PC-9 (cell line): ENCODE results near the gene VWA5B1. TPM values are rescaled to one million over a fixed set of nuclear protein-coding genes. Genes with fewer than 3 reads are reported as not detected.

Experiments
- BruUV-seq: library from RNA; stranded (reverse); fragments of 400-500 nt; replicated peaks from 2 replicates; lab custom pipeline; 2021; lab: Mats Ljungman, UMichigan
- CTCF ChIA-PET: fragments of 300-600 bp; sonication (Branson Sonifier 250); formaldehyde crosslinking; loops from one replicate; lab custom pipeline; 2022; ENCODE audit warnings: antibody characterized with exemption; lab: Charles Lee
- POLR2A ChIA-PET: fragments of 300-600 bp; sonication (Branson Sonifier 250); formaldehyde crosslinking; loops from one replicate; lab custom pipeline; 2022; ENCODE audit warnings: antibody characterized with exemption; ENCODE audit not compliant: unreplicated experiment; lab: Charles Lee
- DNase-seq, 2 experiments: peaks; one replicate each; pipeline versions ENCODE4 v3.0.0 to v3.0.0-alpha.2; 2015 to 2022; ENCODE audit warnings: mixed read lengths in 1 of 2
- H2AFZ ChIP-seq: fragments of 200-600 bp; sonication (generic); 2 replicates; pipeline ENCODE4 v1.8.1; 2017; ENCODE audit warnings: antibody characterized with exemption
- H3F3A ChIP-seq: fragments of 200-600 bp; sonication (generic); 2 replicates; pipeline ENCODE4 v1.8.1; 2017; ENCODE audit warnings: antibody characterized with exemption, mild to moderate bottlenecking, low read depth; ENCODE audit not compliant: insufficient read depth
- H3K27ac ChIP-seq: fragments of 200-600 bp; sonication (generic); 2 replicates; pipeline ENCODE4 v1.6.1; 2016; ENCODE audit warnings: mixed run types
- H3K27me3 ChIP-seq: fragments of 200-600 bp; sonication (generic); 2 replicates; pipeline ENCODE4 v1.6.1; 2016; ENCODE audit warnings: low read depth, mixed run types; ENCODE audit not compliant: insufficient read depth
- H3K36me3 ChIP-seq: fragments of 200-600 bp; sonication (generic); 2 replicates; pipeline ENCODE4 v1.6.1; 2016; ENCODE audit warnings: low read depth, mixed run types
- H3K4me1 ChIP-seq: fragments of 200-600 bp; sonication (generic); replicated peaks from 2 replicates; pipeline ENCODE4 v1.6.1; 2016; ENCODE audit warnings: mixed run types; ENCODE audit not compliant: insufficient read depth
- H3K4me2 ChIP-seq: fragments of 200-600 bp; sonication (generic); 2 replicates; pipeline ENCODE4 v1.6.1; 2017; ENCODE audit warnings: mixed run types
- H3K4me3 ChIP-seq: fragments of 200-600 bp; sonication (generic); 2 replicates; pipeline ENCODE4 v1.6.1; 2016; ENCODE audit warnings: mixed run types
- H3K79me2 ChIP-seq: fragments of 200-600 bp; sonication (generic); 2 replicates; pipeline ENCODE4 v1.6.1; 2017; ENCODE audit warnings: low read depth, mixed run types
- H3K9me2 ChIP-seq: fragments of 200-600 bp; sonication (generic); 2 replicates; pipeline ENCODE4 v1.8.1; 2017; ENCODE audit warnings: mild to moderate bottlenecking; ENCODE audit not compliant: insufficient read depth
- H3K9me3 ChIP-seq: fragments of 200-600 bp; sonication (generic); 2 replicates; pipeline ENCODE4 v1.8.1; 2016; ENCODE audit warnings: low read depth; ENCODE audit not compliant: insufficient read depth
- H4K20me1 ChIP-seq: fragments of 200-600 bp; sonication (generic); 2 replicates; pipeline ENCODE4 v1.8.1; 2017; ENCODE audit not compliant: insufficient read depth
- CTCF ChIP-seq: fragments of 200-600 bp; sonication (generic); conservative IDR thresholded peaks from 2 replicates; pipeline ENCODE4 v1.6.1; 2017; ENCODE audit warnings: mixed run types, antibody characterized with exemption, mild to moderate bottlenecking, moderate library complexity
- EZH2 ChIP-seq: fragments of 200-600 bp; sonication (generic); IDR thresholded peaks from 2 replicates; pipeline ENCODE4 v1.8.0; 2017; ENCODE audit warnings: antibody characterized with exemption, low read depth
- intact Hi-C: fragments of 100-400 bp; cut with micrococcal nuclease; formaldehyde crosslinking; loops from one replicate; pipeline ENCODE4 v1.10.0; 2022; ENCODE audit not compliant: unreplicated experiment
- total RNA-seq: library from RNA; stranded (reverse); gene quantifications from 2 replicates; pipeline ENCODE4 v1.2.3, GENCODE V29; 2021

Gene VWA5B1
- total RNA-seq, 1 experiment from 2014 or later: not detected

DNA sequence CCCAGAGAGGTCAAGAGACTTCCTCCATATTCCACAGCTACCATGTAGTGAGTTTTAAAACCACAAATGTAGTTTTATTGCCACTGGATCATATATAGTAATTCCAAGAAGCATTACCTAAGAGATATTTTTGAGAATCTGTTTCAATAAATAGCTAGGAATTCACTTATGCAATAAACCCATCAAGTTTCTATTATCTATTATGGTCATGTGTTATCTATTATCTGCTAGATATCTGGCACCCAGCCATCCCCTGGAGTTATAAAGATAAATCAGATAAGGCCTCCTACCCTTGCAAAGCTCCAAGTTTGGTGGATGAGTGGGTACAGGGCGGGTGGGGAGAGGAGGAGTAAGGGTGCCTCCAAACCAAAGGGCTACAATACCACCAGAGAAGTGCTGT is 10.3 kb upstream of the VWA5B1 start:
- DNase-seq: no peak
- no peak for TF ChIP-seq EZH2
- no peaks in the 10 kb centered on the region for H3K9me3 ChIP-seq
- H3K4me1 ChIP-seq: peaks cover 36% of the 10 kb centered on the region
- H3K4me2 ChIP-seq: 0 out of 2 replicates have a peak overlapping the region, but pooled peaks have one; percentile 30
- no peaks in the 10 kb centered on the region for H3K36me3 ChIP-seq
- H3K27ac ChIP-seq: peak overlapping the region; percentile 68
- BruUV-seq: no TSS peak
- H3K79me2 ChIP-seq: no peaks in the 10 kb centered on the region
- no peak overlapping the region for H3K4me3 ChIP-seq
- H3K27me3 ChIP-seq: no peaks in the 10 kb centered on the region
- H3K9me2 ChIP-seq: no peaks in the 10 kb centered on the region
- peaks cover 13% of the 10 kb centered on the region; the same call in 1 of the 2 replicates for H3F3A ChIP-seq
- intact Hi-C loops: no loop called here
- H4K20me1 ChIP-seq: no peaks in the 10 kb centered on the region
- CTCF ChIA-PET: interaction anchor here (0.5 kb wide), 1 partner anchor 68 kb away, joined by 18 read pairs; no protein-coding TSS in a partner anchor
- no peak overlapping the region for H2AFZ ChIP-seq
- POLR2A ChIA-PET: no interaction called here

- ChIA-PET CTCF (interaction anchor here (0.5 kb wide), 1 partner anchor 68 kb away, joined by 18 read pairs; no protein-coding TSS in a partner anchor), POLR2A (no interaction called here)
- Histone ChIP-seq H4K20me1 (no peaks in the 10 kb centered on the region), H3K27me3 (no peaks in the 10 kb centered on the region), H3F3A (peaks cover 13% of the 10 kb centered on the region; the same call in 1 of the 2 replicates), H3K9me3 (no peaks in the 10 kb centered on the region), H3K27ac (no peak overlapping the region), H3K4me3 (no peak overlapping the region), H3K4me2 (no peak overlapping the region), H2AFZ (no peak overlapping the region), H3K36me3 (no peaks in the 10 kb centered on the region), H3K9me2 (no peaks in the 10 kb centered on the region), H3K4me1 (peaks cover 36% of the 10 kb centered on the region), H3K79me2 (no peaks in the 10 kb centered on the region)
- intact Hi-C loops: no loop called here
- no peak for DNase-seq
- no TSS peak for BruUV-seq
- TF ChIP-seq EZH2 (no peak), CTCF (no peak)
These were observed 9.8 kb upstream of the VWA5B1 start for GRCh38 chr1:20280906-20281305.

- peak in 1 of 2 experiments; percentile 56 for DNase-seq
- no TSS peak for BruUV-seq
- CTCF ChIA-PET: no interaction called here
These were observed 8.9 kb upstream of the VWA5B1 start for GRCh38 chr1:20281801-20282200.

More at GRCh38 chr1:20281801-20282200, 8.9 kb upstream of the VWA5B1 start:
- H2AFZ ChIP-seq: no peak overlapping the region
- H4K20me1 ChIP-seq: no peaks in the 10 kb centered on the region
- peaks cover 36% of the 10 kb centered on the region for H3K4me1 ChIP-seq
- no peak overlapping the region for H3K4me3 ChIP-seq
- no peak for TF ChIP-seq CTCF
- no peak for TF ChIP-seq EZH2
- H3K4me2 ChIP-seq: no peak overlapping the region
- POLR2A ChIA-PET: no interaction called here
- no peaks in the 10 kb centered on the region for H3K27me3 ChIP-seq
- H3K9me2 ChIP-seq: no peaks in the 10 kb centered on the region
- no peak overlapping the region for H3K27ac ChIP-seq
- no peaks in the 10 kb centered on the region for H3K36me3 ChIP-seq
- no peaks in the 10 kb centered on the region for H3K79me2 ChIP-seq
- intact Hi-C loops: no loop called here
- peaks cover 13% of the 10 kb centered on the region; the same call in 1 of the 2 replicates for H3F3A ChIP-seq
- H3K9me3 ChIP-seq: no peaks in the 10 kb centered on the region
